Hematopoietic multipotent progenitor cell (in vitro differentiated cells): ENCODE results near the gene MIP. TPM values are rescaled to one million over a fixed set of nuclear protein-coding genes. Genes with fewer than 3 reads are reported as not detected.
"Not testable (repeated sequence)": the region's sequence is repeated elsewhere in the genome, so short reads cannot be mapped to it uniquely, and the experiment has no call there.

Experiments
- DNase-seq, 3 donors: peaks; one replicate each; pipeline ENCODE4 v3.0.0-alpha.2; 2011 to 2015; ENCODE audit warnings: low read depth in 2 of 3, low spot score in 2 of 3
- total RNA-seq: library from RNA; depleted of rRNA; stranded (reverse); fragments of >200 nt; gene quantifications from one replicate; pipeline ENCODE4 v1.2.3, GENCODE V29; 2012

MIP gene
- total RNA-seq, 1 donor: under 0.01 TPM

GRCh38 chr12:56411781-56412639 is 42.4 kb downstream of the MIP start:
- no peak for DNase-seq

GRCh38 chr12:56410768-56411167 is 43.7 kb downstream of the MIP start:
- no peak for DNase-seq

GRCh38 chr12:56408799-56409417 is 45.5 kb downstream of the MIP start:
- no peak for DNase-seq

- DNase-seq: not testable (repeated sequence)
These were observed 50.2 kb downstream of the MIP start for GRCh38 chr12:56404227-56404626.

- not testable (repeated sequence) for DNase-seq
These were observed 52.8 kb downstream of the MIP start for GRCh38 chr12:56401612-56402011.

- not testable (repeated sequence) for DNase-seq
These were observed 53.3 kb downstream of the MIP start for GRCh38 chr12:56401125-56401524.

Other genes starting within 250 kb of the MIP start
- gene RNF41, start 232.7 kb downstream of the MIP start, total RNA-seq: 205 TPM
- gene NABP2, start 230.3 kb downstream of the MIP start, total RNA-seq: 21.0 TPM
- 0.54 TPM for gene SLC39A5, start 224.6 kb downstream of the MIP start, total RNA-seq
- 22.9 TPM for gene ANKRD52, start 196.3 kb downstream of the MIP start, total RNA-seq
- gene COQ10A, start 187.7 kb downstream of the MIP start, total RNA-seq: 17.2 TPM
- gene CS, start 154.3 kb downstream of the MIP start, total RNA-seq: 106 TPM
- 48.2 TPM for gene CNPY2, start 138.7 kb downstream of the MIP start, total RNA-seq
- 61.1 TPM for gene PAN2, start 120.7 kb downstream of the MIP start, total RNA-seq
- gene IL23A, start 115.8 kb downstream of the MIP start, total RNA-seq: 0.81 TPM
- gene STAT2, start 94.5 kb downstream of the MIP start, total RNA-seq: 146 TPM
- gene APOF, start 91.8 kb downstream of the MIP start, total RNA-seq: not detected
- gene TIMELESS, start 5.2 kb downstream of the MIP start, total RNA-seq: 6.7 TPM
- gene SPRYD4, start 13.9 kb upstream of the MIP start, total RNA-seq: 4.0 TPM
- gene GLS2, start 33.5 kb upstream of the MIP start, total RNA-seq: 0.81 TPM
- 7.5 TPM for gene RBMS2, start 67.2 kb upstream of the MIP start, total RNA-seq
- 92.1 TPM for gene BAZ2A, start 175.7 kb upstream of the MIP start, total RNA-seq
- 461 TPM for gene ATP5F1B, start 191.3 kb upstream of the MIP start, total RNA-seq
- 42.3 TPM for gene PTGES3, start 233.6 kb upstream of the MIP start, total RNA-seq